Thyroid gland (tissue), 4 donors: ENCODE results near the gene GPR35. TPM values are rescaled to one million over a fixed set of nuclear protein-coding genes. Genes with fewer than 3 reads are reported as not detected.

ENCODE experiments used
- DNase-seq, 2 donors: peaks; one replicate each; pipeline ENCODE4 v3.0.0-alpha.2; 2019
- H3K27ac ChIP-seq, 3 donors: fragments of 200-600 bp; sonication (generic); 1 replicate in 2 of 3; 2 replicates in 1 of 3; pipeline ENCODE4 v1.5.1; 2016 to 2019; ENCODE audit warnings: mild to moderate bottlenecking in 1 of 3, moderate library complexity in 1 of 3
- H3K27me3 ChIP-seq: fragments of 200-600 bp; sonication (generic); one replicate; pipeline ENCODE4 v1.5.1; 2019
- H3K36me3 ChIP-seq, 2 donors: fragments of 200-600 bp; sonication (generic); one replicate each; pipeline ENCODE4 v1.5.1; 2016 to 2019
- H3K4me1 ChIP-seq, 2 donors: fragments of 200-600 bp; sonication (generic); one replicate each; pipeline ENCODE4 v1.5.1; 2017 to 2019
- H3K4me3 ChIP-seq, 3 donors: fragments of 200-600 bp; sonication (generic); replicated peaks in 1 of 3; 1 replicate in 2 of 3; 2 replicates in 1 of 3; pipeline ENCODE4 v1.5.1; 2016; ENCODE audit warnings: mild to moderate bottlenecking in 1 of 3
- H3K9me3 ChIP-seq: fragments of 200-600 bp; sonication (generic); one replicate; pipeline ENCODE4 v1.5.1; 2017
- POLR2A ChIP-seq, 2 donors: fragments of 450-650 bp; IDR thresholded peaks; one replicate each; pipeline ENCODE4 v1.6.1; 2017; ENCODE audit warnings: antibody characterized with exemption in 2 of 2, mild to moderate bottlenecking in 2 of 2, moderate library complexity in 1 of 2
- WGBS, 2 donors: methylation state at CpG; one replicate each; pipeline ENCODE4 v1.1.5; 2017; 5-methylcytosine and 5-hydroxymethylcytosine counted together
- intact Hi-C: fragments of 100-400 bp; cut with DNase I; formaldehyde crosslinking; loops from one replicate; pipeline ENCODE4 v1.15.1; 2023
- total RNA-seq, 4 donors: library from RNA; depleted of rRNA; stranded (reverse); fragments of >200 nt; gene quantifications; one replicate each; pipeline ENCODE4 v1.2.3, GENCODE V29; 2016
- TF ChIP-seq, protein P1 (sequence below), 6 experiments: fragments of 200-600 bp in 3 of 6; fragments of 450-650 bp in 3 of 6; sonication (generic) in 3 of 6; IDR thresholded peaks; one replicate each; pipeline ENCODE4 v1.5.1; 2016 to 2019; ENCODE audit warnings: antibody characterized with exemption in 6 of 6, mild to moderate bottlenecking in 2 of 6, inconsistent platforms in 1 of 6, moderate library complexity in 1 of 6

GPR35 gene
- total RNA-seq, 4 donors from 2014 or later = 0.29 to 1.7 (median 1.0) TPM

- Histone ChIP-seq H3K27ac (no peak overlapping the region), H3K27me3 (no peaks in the 10 kb centered on the region), H3K4me3 (no peak overlapping the region), H3K9me3 (no peaks in the 10 kb centered on the region), H3K36me3 (no peaks in the 10 kb centered on the region), H3K4me1 (no peaks in the 10 kb centered on the region)
- DNase-seq = no peak
- intact Hi-C loops = no loop called here
- no peak for TF ChIP-seq POLR2A (IDR thresholded peaks at IDR 0.05)
- TF ChIP-seq, protein P1, sequence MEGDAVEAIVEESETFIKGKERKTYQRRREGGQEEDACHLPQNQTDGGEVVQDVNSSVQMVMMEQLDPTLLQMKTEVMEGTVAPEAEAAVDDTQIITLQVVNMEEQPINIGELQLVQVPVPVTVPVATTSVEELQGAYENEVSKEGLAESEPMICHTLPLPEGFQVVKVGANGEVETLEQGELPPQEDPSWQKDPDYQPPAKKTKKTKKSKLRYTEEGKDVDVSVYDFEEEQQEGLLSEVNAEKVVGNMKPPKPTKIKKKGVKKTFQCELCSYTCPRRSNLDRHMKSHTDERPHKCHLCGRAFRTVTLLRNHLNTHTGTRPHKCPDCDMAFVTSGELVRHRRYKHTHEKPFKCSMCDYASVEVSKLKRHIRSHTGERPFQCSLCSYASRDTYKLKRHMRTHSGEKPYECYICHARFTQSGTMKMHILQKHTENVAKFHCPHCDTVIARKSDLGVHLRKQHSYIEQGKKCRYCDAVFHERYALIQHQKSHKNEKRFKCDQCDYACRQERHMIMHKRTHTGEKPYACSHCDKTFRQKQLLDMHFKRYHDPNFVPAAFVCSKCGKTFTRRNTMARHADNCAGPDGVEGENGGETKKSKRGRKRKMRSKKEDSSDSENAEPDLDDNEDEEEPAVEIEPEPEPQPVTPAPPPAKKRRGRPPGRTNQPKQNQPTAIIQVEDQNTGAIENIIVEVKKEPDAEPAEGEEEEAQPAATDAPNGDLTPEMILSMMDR (IDR thresholded peaks at IDR 0.05) = no peak
- WGBS, 2 donors = 61 to 65% methylated on average over 10 to 11 of the region's 13 CpGs
Observed at GRCh38 chr2:240643093-240643810, 18.0 kb downstream of the GPR35 start.

GRCh38 chr2:240643811-240644150 is 18.5 kb downstream of the GPR35 start:
- Histone ChIP-seq H3K4me1 (no peaks in the 10 kb centered on the region), H3K9me3 (no peaks in the 10 kb centered on the region), H3K36me3 (no peaks in the 10 kb centered on the region), H3K4me3 (no peak overlapping the region), H3K27me3 (no peaks in the 10 kb centered on the region), H3K27ac (no peak overlapping the region)
- TF ChIP-seq POLR2A (IDR thresholded peaks at IDR 0.05) = no peak
- TF ChIP-seq, protein P1 (IDR thresholded peaks at IDR 0.05) = no peak
- WGBS, 2 donors = 69 to 90% methylated on average over 9 to 14 of the region's 15 CpGs
- no peak for DNase-seq
- intact Hi-C loops = no loop called here

DNA sequence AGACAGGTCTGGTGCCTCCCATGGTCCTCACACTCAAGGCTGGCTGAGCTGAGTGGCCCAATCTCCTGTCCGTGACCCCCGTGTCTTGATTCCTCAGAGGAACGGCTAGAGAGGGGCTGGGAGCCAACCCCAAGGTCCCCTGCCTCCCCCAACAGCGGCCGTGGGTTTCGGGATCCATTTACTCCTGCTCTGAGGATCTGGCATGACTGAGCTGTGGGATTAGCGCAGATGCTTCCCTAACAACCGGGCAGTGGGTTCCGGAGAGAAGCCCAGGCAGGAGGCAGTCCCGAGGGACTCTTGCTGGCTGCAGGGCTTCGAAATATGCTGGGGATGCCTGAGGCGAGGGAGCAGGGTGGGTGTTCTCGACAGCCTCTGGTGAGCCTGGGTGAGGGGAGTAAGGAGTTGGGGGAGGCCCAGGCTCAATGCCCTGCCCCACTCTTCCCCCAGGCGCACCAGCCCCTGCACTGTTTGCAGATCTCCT is 18.9 kb downstream of the GPR35 start:
- H3K36me3 ChIP-seq = no peaks in the 10 kb centered on the region
- DNase-seq = no peak

DNA sequence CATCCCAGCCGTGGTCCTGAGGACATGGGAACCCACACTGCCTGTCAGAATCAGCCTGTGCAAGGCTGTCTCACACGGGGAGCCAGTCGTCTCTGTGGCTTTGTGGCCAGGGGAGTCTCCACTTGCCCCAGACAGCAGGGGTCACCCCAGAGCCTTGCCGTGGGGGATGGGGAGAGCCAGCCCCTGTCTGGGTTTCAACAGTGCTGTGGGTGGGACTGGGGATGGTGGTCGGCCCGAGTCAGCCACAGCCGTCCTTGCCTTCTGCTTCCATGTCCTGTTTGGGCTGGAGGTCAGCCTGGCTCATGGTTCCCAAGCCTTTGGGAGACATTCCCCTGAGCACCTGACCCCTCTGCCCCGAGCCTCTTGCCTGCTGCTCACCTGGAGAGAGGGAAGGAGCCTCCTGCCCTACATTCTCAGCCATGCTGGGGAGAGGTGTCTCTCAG is 19.6 kb downstream of the GPR35 start:
- H3K4me1 ChIP-seq = no peaks in the 10 kb centered on the region
- WGBS, 2 donors = 58 to 62% methylated on average over 4 to 7 of the region's 8 CpGs
- DNase-seq = no peak
- no peaks in the 10 kb centered on the region for H3K27me3 ChIP-seq
- no peak overlapping the region for H3K27ac ChIP-seq
- no peaks in the 10 kb centered on the region for H3K9me3 ChIP-seq
- no peak overlapping the region for H3K4me3 ChIP-seq
- no peak for TF ChIP-seq POLR2A (IDR thresholded peaks at IDR 0.05)
- TF ChIP-seq, protein P1 (IDR thresholded peaks at IDR 0.05) = no peak
- no peaks in the 10 kb centered on the region for H3K36me3 ChIP-seq
- intact Hi-C loops = no loop called here

More for the DNA sequence above, 18.9 kb downstream of the GPR35 start:
- intact Hi-C loops = no loop called here
- TF ChIP-seq, protein P1 (IDR thresholded peaks at IDR 0.05) = no peak
- TF ChIP-seq POLR2A (IDR thresholded peaks at IDR 0.05) = no peak
- 32 to 67% methylated on average over 4 to 14 of the region's 14 CpGs for WGBS, 2 donors
- Histone ChIP-seq H3K27me3 (no peaks in the 10 kb centered on the region), H3K9me3 (no peaks in the 10 kb centered on the region), H3K4me3 (no peak overlapping the region), H3K4me1 (no peaks in the 10 kb centered on the region), H3K27ac (no peak overlapping the region)

DNA sequence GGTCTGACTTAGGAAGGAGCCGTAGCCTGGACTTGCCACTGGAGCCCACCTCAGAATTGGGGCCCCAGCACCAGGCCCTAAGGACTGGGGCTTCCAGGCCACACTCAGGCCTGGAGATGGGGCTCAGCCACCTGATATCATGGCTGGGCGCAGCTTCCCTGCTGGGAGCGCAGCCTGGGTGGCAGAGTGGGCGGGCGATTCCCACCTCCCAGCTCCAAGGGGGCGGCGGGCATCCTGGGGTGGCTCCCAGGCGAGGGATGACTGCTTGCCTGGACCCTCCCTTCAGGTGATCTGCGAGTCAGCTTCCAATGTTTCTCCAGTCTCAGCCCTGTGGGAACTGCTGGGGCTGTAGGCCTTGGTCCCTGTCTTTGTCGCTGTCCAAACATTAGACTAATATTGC is 20.1 kb downstream of the GPR35 start:
- whole genome bisulfite sequencing, 2 donors = 97 to 100% methylated on average over 3 to 6 of the region's 10 CpGs
- no peak for DNase-seq
- intact Hi-C loops = no loop called here
- no peak overlapping the region for H3K4me3 ChIP-seq
- no peaks in the 10 kb centered on the region for H3K4me1 ChIP-seq
- H3K36me3 ChIP-seq = no peaks in the 10 kb centered on the region
- TF ChIP-seq POLR2A (IDR thresholded peaks at IDR 0.05) = no peak
- TF ChIP-seq, protein P1 (IDR thresholded peaks at IDR 0.05) = no peak
- H3K27me3 ChIP-seq = no peaks in the 10 kb centered on the region
- no peak overlapping the region for H3K27ac ChIP-seq
- no peaks in the 10 kb centered on the region for H3K9me3 ChIP-seq
